HG03175 (cell line): Measurements from ENCODE around the gene ITPK1.

ENCODE experiments used
- ATAC-seq: cut with Tn5 transposase; IDR thresholded peaks from one replicate; pipeline ENCODE4 v1.9.1; 2021; ENCODE audit warnings: mild to moderate bottlenecking, moderate library complexity; ENCODE audit not compliant: unreplicated experiment

The ITPK1 gene

GRCh38 chr14:92907316-92907911 lies 208.3 kb downstream of the ITPK1 start:
- ATAC-seq = no peak

- no peak for ATAC-seq
Observed at GRCh38 chr14:92906823-92907222, 208.9 kb downstream of the ITPK1 start.

- no peak for ATAC-seq
Observed at GRCh38 chr14:92906420-92906819, 209.3 kb downstream of the ITPK1 start.

GRCh38 chr14:92905667-92906066 lies 210.1 kb downstream of the ITPK1 start:
- no peak for ATAC-seq

- ATAC-seq = no peak
Observed at GRCh38 chr14:92903359-92903758, 212.4 kb downstream of the ITPK1 start.

- no peak for ATAC-seq
Observed at GRCh38 chr14:92902726-92903125, 213.0 kb downstream of the ITPK1 start.

GRCh38 chr14:92902191-92902590 lies 213.5 kb downstream of the ITPK1 start:
- no peak for ATAC-seq

GRCh38 chr14:92900660-92901059 lies 215.1 kb downstream of the ITPK1 start:
- ATAC-seq = no peak

GRCh38 chr14:92898566-92899131 lies 217.1 kb downstream of the ITPK1 start:
- ATAC-seq = no peak

GRCh38 chr14:92897922-92898565 lies 217.7 kb downstream of the ITPK1 start:
- ATAC-seq = no peak

- ATAC-seq = no peak
Observed at GRCh38 chr14:92895352-92895878, 220.3 kb downstream of the ITPK1 start.

- no peak for ATAC-seq
Observed at GRCh38 chr14:92892589-92892988, 223.1 kb downstream of the ITPK1 start.

GRCh38 chr14:92890830-92891588 lies 224.7 kb downstream of the ITPK1 start:
- ATAC-seq = no peak

- ATAC-seq = no peak
Observed at GRCh38 chr14:92888896-92889295, 226.8 kb downstream of the ITPK1 start.

- no peak for ATAC-seq
Observed at GRCh38 chr14:92887157-92887556, 228.6 kb downstream of the ITPK1 start.
